ENCODE data around the gene AMOTL2.

DNA sequence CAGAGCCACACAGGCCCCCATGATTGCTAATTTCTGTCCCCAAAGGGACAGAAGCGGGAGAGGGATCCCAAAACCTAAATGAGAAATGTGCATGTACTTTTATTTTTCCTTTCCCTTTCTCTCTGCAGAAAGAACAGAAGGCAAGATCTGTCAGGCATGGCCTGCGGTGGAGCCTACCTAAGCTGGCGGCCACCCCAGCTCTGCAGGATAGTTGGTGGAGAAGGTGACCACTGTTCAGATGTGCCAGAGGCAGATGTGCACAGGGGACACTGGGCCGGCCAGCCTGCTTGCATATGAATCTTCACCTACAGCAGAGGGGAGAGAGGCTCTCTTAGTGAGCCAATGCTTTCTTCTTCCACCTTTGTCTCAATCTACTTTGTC, 2.1 kb upstream of the AMOTL2 start:
- TF ChIP-seq, protein P1, sequence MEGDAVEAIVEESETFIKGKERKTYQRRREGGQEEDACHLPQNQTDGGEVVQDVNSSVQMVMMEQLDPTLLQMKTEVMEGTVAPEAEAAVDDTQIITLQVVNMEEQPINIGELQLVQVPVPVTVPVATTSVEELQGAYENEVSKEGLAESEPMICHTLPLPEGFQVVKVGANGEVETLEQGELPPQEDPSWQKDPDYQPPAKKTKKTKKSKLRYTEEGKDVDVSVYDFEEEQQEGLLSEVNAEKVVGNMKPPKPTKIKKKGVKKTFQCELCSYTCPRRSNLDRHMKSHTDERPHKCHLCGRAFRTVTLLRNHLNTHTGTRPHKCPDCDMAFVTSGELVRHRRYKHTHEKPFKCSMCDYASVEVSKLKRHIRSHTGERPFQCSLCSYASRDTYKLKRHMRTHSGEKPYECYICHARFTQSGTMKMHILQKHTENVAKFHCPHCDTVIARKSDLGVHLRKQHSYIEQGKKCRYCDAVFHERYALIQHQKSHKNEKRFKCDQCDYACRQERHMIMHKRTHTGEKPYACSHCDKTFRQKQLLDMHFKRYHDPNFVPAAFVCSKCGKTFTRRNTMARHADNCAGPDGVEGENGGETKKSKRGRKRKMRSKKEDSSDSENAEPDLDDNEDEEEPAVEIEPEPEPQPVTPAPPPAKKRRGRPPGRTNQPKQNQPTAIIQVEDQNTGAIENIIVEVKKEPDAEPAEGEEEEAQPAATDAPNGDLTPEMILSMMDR (IDR thresholded peaks at IDR 0.05) = no peak
- TF ChIP-seq POLR2AphosphoS5 (IDR thresholded peaks at IDR 0.05; ENCODE audit: low read depth, low read length) (no peak), SIN3A (IDR thresholded peaks at IDR 0.05; ENCODE audit: borderline replicate concordance, insufficient read depth, low read depth, low read length) (no peak), TCF7L2 (IDR thresholded peaks at IDR 0.05; ENCODE audit: low read depth, low read length) (no peak)
- TF ChIP-seq, protein P2, sequence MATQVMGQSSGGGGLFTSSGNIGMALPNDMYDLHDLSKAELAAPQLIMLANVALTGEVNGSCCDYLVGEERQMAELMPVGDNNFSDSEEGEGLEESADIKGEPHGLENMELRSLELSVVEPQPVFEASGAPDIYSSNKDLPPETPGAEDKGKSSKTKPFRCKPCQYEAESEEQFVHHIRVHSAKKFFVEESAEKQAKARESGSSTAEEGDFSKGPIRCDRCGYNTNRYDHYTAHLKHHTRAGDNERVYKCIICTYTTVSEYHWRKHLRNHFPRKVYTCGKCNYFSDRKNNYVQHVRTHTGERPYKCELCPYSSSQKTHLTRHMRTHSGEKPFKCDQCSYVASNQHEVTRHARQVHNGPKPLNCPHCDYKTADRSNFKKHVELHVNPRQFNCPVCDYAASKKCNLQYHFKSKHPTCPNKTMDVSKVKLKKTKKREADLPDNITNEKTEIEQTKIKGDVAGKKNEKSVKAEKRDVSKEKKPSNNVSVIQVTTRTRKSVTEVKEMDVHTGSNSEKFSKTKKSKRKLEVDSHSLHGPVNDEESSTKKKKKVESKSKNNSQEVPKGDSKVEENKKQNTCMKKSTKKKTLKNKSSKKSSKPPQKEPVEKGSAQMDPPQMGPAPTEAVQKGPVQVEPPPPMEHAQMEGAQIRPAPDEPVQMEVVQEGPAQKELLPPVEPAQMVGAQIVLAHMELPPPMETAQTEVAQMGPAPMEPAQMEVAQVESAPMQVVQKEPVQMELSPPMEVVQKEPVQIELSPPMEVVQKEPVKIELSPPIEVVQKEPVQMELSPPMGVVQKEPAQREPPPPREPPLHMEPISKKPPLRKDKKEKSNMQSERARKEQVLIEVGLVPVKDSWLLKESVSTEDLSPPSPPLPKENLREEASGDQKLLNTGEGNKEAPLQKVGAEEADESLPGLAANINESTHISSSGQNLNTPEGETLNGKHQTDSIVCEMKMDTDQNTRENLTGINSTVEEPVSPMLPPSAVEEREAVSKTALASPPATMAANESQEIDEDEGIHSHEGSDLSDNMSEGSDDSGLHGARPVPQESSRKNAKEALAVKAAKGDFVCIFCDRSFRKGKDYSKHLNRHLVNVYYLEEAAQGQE (IDR thresholded peaks at IDR 0.05; ENCODE audit: insufficient read depth in 1 of 2, low read depth in 2 of 2, low read length in 1 of 2) = no peak

All from Panc1 (cell line).